ENCODE results near the gene BAZ1A.
A peak's percentile ranks its signal among the peaks of the same experiment; 100 is the strongest.

The BAZ1A gene

DNA sequence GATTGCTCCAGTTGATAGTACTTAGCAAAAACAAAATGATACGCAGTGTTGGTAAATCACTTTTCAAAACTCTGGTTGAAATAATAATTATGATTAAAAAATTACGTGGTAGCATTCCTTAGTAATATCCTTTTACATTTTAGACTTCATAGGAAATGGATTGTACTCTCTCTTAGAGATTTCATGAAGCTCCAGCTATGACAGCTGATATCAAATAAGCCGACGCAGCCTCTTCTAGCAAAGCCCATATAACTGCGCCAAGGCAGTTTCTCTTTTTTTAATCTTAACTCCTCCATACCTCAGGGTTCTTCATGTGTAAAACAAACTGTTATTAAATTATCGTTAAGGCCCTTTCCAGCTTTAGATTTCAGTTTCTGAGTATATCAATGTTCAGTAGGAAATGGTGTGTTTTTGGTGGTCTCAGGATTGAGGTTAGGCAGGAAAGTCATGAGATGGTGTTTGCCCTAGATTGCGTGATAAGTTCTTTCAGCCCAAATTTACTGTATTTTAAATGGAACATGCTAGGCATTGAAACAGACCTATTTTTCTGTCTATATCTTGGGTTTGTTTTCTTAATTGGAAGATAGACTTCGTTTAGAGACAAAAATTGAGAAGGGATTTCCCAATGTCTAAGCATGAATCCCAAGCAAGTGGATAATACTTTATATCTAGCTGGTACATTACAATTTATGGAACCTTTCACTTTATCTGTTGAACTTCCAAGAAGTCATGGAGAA, 159.9 kb downstream of the BAZ1A start:
- DNase-seq: no peak

DNA sequence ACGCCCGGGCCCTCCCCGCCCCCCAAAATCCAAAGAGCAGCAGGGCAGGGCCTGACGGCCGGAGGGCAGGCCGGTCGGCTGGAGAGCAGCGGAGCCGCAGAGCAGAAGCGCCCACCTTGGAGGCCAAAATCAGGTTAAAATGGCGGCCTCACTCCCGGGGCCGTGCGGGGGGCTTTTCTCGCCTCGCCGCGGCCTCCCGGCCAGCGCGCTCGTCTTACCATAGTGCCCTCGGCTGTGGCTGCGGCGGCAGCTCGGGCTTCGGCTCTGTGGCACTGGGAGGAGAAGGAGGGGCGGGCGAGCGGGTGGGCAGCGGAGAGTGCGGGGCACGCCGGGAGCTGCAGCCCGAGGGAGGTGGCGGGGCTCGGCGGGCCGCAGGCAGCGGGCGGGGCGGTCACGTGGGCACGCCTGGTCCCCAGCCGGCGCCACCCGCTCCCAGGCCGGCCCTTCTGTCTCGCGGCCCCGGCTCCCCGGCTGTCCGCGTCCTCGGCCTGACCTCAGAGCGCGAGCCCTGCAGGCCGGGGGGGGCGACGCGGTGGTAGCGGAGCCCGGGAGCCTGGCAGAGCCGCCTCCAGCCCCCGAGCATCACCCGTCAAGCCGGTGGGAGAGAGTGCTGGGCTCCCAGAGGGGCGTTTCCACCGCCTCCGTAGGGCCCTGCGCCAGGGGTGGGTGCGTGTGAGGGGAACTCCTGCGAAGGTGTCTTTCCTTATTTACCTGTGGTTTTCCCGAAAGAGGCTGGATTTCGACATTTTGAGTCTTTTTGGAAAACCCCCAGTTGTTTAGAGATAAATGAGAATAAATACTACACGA, 160.6 kb downstream of the BAZ1A start, which contains the start of gene CFL2:
Gene CFL2, minus strand, starts transcription at position 274 of the 807 bp plus-strand sequence. Its CDS starts 53 bp downstream, at position 221.
- DNase-seq: peak; percentile 75

GRCh38 chr14:34713681-34714319, 161.4 kb downstream of the BAZ1A start:
- no peak for DNase-seq

GRCh38 chr14:34713122-34713680, 162.0 kb downstream of the BAZ1A start:
- no peak for DNase-seq

GRCh38 chr14:34711796-34712712, 163.1 kb downstream of the BAZ1A start:
- no peak for DNase-seq

- no peak for DNase-seq
Measured at GRCh38 chr14:34711169-34711568, 164.0 kb downstream of the BAZ1A start.

- DNase-seq: no peak
Measured at GRCh38 chr14:34710744-34711143, 164.4 kb downstream of the BAZ1A start.

DNA sequence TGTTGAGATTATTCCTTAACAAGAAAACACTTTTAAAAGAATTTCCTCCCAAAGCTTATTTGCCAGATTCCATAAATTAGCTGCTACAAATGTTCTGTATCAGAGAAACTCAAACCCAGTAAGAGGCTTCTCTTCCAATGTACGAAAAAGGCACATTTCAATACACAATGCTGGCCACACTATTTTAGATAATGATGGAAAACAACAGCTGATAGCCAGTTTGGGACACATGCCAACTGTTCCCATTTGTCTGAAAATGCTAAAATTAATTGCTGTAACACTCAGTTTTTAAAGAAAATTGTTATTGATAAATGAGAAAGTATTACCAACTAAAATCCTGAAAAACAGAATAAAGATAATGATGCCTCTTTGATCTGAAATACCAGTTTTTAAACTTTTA, 165.2 kb downstream of the BAZ1A start:
- DNase-seq: no peak

DNA sequence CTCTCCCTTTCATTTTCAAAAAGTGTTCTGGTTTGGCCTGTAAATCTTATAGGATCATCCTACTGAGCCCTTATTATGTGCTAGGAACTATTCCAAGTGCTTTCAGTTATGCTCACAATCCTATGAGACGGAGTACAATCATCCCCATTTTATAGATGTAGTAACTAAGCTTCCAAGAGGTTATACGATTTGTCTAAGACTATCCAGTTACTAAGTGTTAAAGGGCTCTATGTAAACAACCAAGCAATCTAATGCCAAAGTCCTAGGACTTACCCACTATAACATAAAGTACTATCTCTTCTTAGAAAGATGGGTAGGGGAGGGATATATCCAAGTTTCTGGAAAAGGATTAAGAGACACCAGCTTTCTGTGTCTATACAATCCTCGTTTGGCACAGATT, 167.4 kb downstream of the BAZ1A start:
- no peak for DNase-seq

Measured in activated CD4-positive, CD25-positive, alpha-beta regulatory T cell treated with anti-CD3 and anti-CD28 coated beads, Interleukin-2, amount 50 U/mL, for 72 hours (primary cell).